DMS 273 (cell line): ENCODE results near the gene SCRT2.

Source experiments
- DNase-seq: peaks from one replicate; lab custom pipeline; 2025; ENCODE audit not compliant: unreplicated experiment; lab: John Stamatoyannopoulos, UW

SCRT2 gene

GRCh38 chr20:672963-673602 is 2.5 kb downstream of the SCRT2 start:
- DNase-seq = peak; percentile 49

- no peak for DNase-seq
These were observed 4.2 kb downstream of the SCRT2 start for GRCh38 chr20:671252-672030.

- no peak for DNase-seq
These were observed 6.0 kb downstream of the SCRT2 start for GRCh38 chr20:669573-669972.

GRCh38 chr20:668638-669037 is 7.0 kb downstream of the SCRT2 start:
- DNase-seq = no peak

- DNase-seq = no peak
These were observed 7.6 kb downstream of the SCRT2 start for GRCh38 chr20:668050-668449.

GRCh38 chr20:667351-668034 is 8.1 kb downstream of the SCRT2 start:
- DNase-seq = peak; percentile 75

GRCh38 chr20:666877-667276 is 8.7 kb downstream of the SCRT2 start:
- no peak for DNase-seq

GRCh38 chr20:665276-665675 is 10.3 kb downstream of the SCRT2 start:
- no peak for DNase-seq

GRCh38 chr20:664576-664975 is 11.0 kb downstream of the SCRT2 start:
- no peak for DNase-seq

- no peak for DNase-seq
These were observed 11.5 kb downstream of the SCRT2 start for GRCh38 chr20:664151-664550.

GRCh38 chr20:663315-664090 is 12.1 kb downstream of the SCRT2 start:
- DNase-seq = no peak

GRCh38 chr20:662277-663192 is 13.1 kb downstream of the SCRT2 start:
- no peak for DNase-seq

- no peak for DNase-seq
These were observed 13.9 kb downstream of the SCRT2 start for GRCh38 chr20:661474-662270.

- DNase-seq = no peak
These were observed 16.8 kb downstream of the SCRT2 start for GRCh38 chr20:658731-659291.

GRCh38 chr20:658202-658601 is 17.4 kb downstream of the SCRT2 start:
- DNase-seq = no peak

GRCh38 chr20:655726-656624 is 19.6 kb downstream of the SCRT2 start:
- no peak for DNase-seq

- DNase-seq = no peak
These were observed 21.2 kb downstream of the SCRT2 start for GRCh38 chr20:654417-654750.
